H9 (cell line): ENCODE measurements around the gene CRISP3. TPM values are rescaled to one million over a fixed set of nuclear protein-coding genes. Genes with fewer than 3 reads are reported as not detected.

Experiments
- DNase-seq: peaks from one replicate; pipeline ENCODE4 v3.0.0-alpha.2; 2017
- H2AFZ ChIP-seq: one replicate; pipeline ENCODE4 v1.6.1; 2013; ENCODE audit warnings: mild to moderate bottlenecking, low read length, control low read depth, moderate library complexity
- H2AK5ac ChIP-seq: 2 replicates; pipeline ENCODE4 v1.6.1; 2013; ENCODE audit warnings: low read length, control low read depth, mixed read lengths; ENCODE audit not compliant: insufficient read length
- H2BK120ac ChIP-seq: one replicate; pipeline ENCODE4 v1.6.1; 2013; ENCODE audit warnings: low read depth, mild to moderate bottlenecking, low read length, control low read depth, inconsistent platforms; ENCODE audit not compliant: poor library complexity, severe bottlenecking
- H2BK12ac ChIP-seq: 2 replicates; pipeline ENCODE4 v1.6.1; 2013; ENCODE audit warnings: low read length, control low read depth, mixed read lengths, low read depth; ENCODE audit not compliant: insufficient read length
- H2BK15ac ChIP-seq: 2 replicates; pipeline ENCODE4 v1.6.1; 2013; ENCODE audit warnings: low read depth, low read length, control low read depth
- H2BK20ac ChIP-seq: one replicate; pipeline ENCODE4 v1.6.1; 2013; ENCODE audit warnings: low read depth, mild to moderate bottlenecking, low read length, control low read depth, inconsistent platforms; ENCODE audit not compliant: poor library complexity, severe bottlenecking
- H2BK5ac ChIP-seq: 2 replicates; pipeline ENCODE4 v1.6.1; 2013; ENCODE audit warnings: low read length, control low read depth, mixed read lengths; ENCODE audit not compliant: insufficient read length
- H3K14ac ChIP-seq: 2 replicates; pipeline ENCODE4 v1.6.1; 2013; ENCODE audit warnings: low read length, control low read depth; ENCODE audit not compliant: insufficient read depth
- H3K18ac ChIP-seq: 2 replicates; pipeline ENCODE4 v1.6.1; 2013; ENCODE audit warnings: low read depth, mild to moderate bottlenecking, mixed read lengths, low read length, control low read depth; ENCODE audit not compliant: insufficient read length
- H3K23ac ChIP-seq: 2 replicates; pipeline ENCODE4 v1.6.1; 2013; ENCODE audit warnings: low read length, control low read depth, mixed read lengths, low read depth; ENCODE audit not compliant: insufficient read length
- H3K23me2 ChIP-seq: 2 replicates; pipeline ENCODE4 v1.6.1; 2013; ENCODE audit warnings: low read depth, mild to moderate bottlenecking, mixed read lengths, low read length, control low read depth; ENCODE audit not compliant: insufficient read length, poor library complexity, severe bottlenecking
- H3K27ac ChIP-seq: 2 replicates; pipeline ENCODE4 v1.5.1; 2013; ENCODE audit warnings: low read length, control low read depth, mixed read lengths, low read depth; ENCODE audit not compliant: insufficient read length
- H3K27me3 ChIP-seq: 2 replicates; pipeline ENCODE4 v1.6.1; 2013; ENCODE audit warnings: low read length, control low read depth, inconsistent platforms; ENCODE audit not compliant: insufficient read depth
- H3K4ac ChIP-seq: 2 replicates; pipeline ENCODE4 v1.6.1; 2013; ENCODE audit warnings: low read depth, mild to moderate bottlenecking, control low read depth, inconsistent platforms, low read length, moderate library complexity
- H3K4me1 ChIP-seq: 2 replicates; pipeline ENCODE4 v1.6.1; 2013; ENCODE audit warnings: low read length, control low read depth, inconsistent platforms; ENCODE audit not compliant: insufficient read depth
- H3K4me2 ChIP-seq: 2 replicates; pipeline ENCODE4 v1.6.1; 2013; ENCODE audit warnings: low read length, control low read depth, mixed read lengths; ENCODE audit not compliant: insufficient read length, insufficient read depth
- H3K56ac ChIP-seq: 2 replicates; pipeline ENCODE4 v1.6.1; 2013; ENCODE audit warnings: low read depth, mild to moderate bottlenecking, mixed read lengths, low read length, control low read depth; ENCODE audit not compliant: insufficient read length
- H3K79me1 ChIP-seq: 2 replicates; pipeline ENCODE4 v1.6.1; 2013; ENCODE audit warnings: low read depth, mild to moderate bottlenecking, moderate library complexity, low read length, control low read depth, inconsistent platforms; ENCODE audit not compliant: insufficient read depth, poor library complexity, severe bottlenecking
- H3K79me2 ChIP-seq: 2 replicates; pipeline ENCODE4 v1.6.1; 2013; ENCODE audit warnings: low read length, control low read depth, inconsistent platforms; ENCODE audit not compliant: insufficient read depth
- H3K9ac ChIP-seq: 2 replicates; pipeline ENCODE4 v1.6.1; 2013; ENCODE audit warnings: low read length, control low read depth, mixed read lengths; ENCODE audit not compliant: insufficient read length; ENCODE audit errors: extremely low read depth
- H3K9me3 ChIP-seq: one replicate; pipeline ENCODE4 v1.6.1; 2013; ENCODE audit warnings: low read depth, low read length, inconsistent platforms; ENCODE audit not compliant: control insufficient read depth
- H3T11ph ChIP-seq: one replicate; pipeline ENCODE4 v1.6.1; 2013; ENCODE audit warnings: mild to moderate bottlenecking, low read length, control low read depth, inconsistent platforms
- H4K20me1 ChIP-seq: one replicate; pipeline ENCODE4 v1.6.1; 2013; ENCODE audit not compliant: control insufficient read depth, insufficient read length, insufficient read depth
- H4K5ac ChIP-seq: 2 replicates; pipeline ENCODE4 v1.6.1; 2013; ENCODE audit warnings: low read depth, mild to moderate bottlenecking, mixed read lengths, low read length, control low read depth; ENCODE audit not compliant: insufficient read length
- H4K8ac ChIP-seq: replicated peaks from 2 replicates; pipeline ENCODE4 v1.6.1; 2013; ENCODE audit warnings: low read length, control low read depth, mixed read lengths, low read depth; ENCODE audit not compliant: insufficient read length
- H4K91ac ChIP-seq: 2 replicates; pipeline ENCODE4 v1.6.1; 2013; ENCODE audit warnings: low read depth, mild to moderate bottlenecking, moderate library complexity, mixed read lengths, low read length, control low read depth; ENCODE audit not compliant: insufficient read length
- H3K27ac Mint-ChIP-seq, 3 experiments: 2 replicates in 2 of 3; 3 replicates in 1 of 3; pipeline ENCODE4 v1.8.0; 2020 to 2021; ENCODE audit warnings: mixed read lengths in 3 of 3, mild to moderate bottlenecking in 1 of 3, moderate library complexity in 1 of 3
- H3K27me3 Mint-ChIP-seq: 2 replicates; pipeline ENCODE4 v1.8.0; 2021; ENCODE audit warnings: low read depth, mild to moderate bottlenecking, moderate library complexity, mixed read lengths
- H3K36me3 Mint-ChIP-seq, 3 experiments: 2 replicates in 2 of 3; 3 replicates in 1 of 3; pipeline ENCODE4 v1.8.0; 2020 to 2021; ENCODE audit warnings: low read depth in 3 of 3, mixed read lengths in 3 of 3; ENCODE audit not compliant: insufficient read depth in 1 of 3
- H3K4me1 Mint-ChIP-seq, 2 experiments: 2 replicates each; pipeline ENCODE4 v1.8.0; 2020; ENCODE audit warnings: mixed read lengths in 2 of 2
- H3K4me3 Mint-ChIP-seq, 2 experiments: 2 replicates in 1 of 2; 3 replicates in 1 of 2; pipeline ENCODE4 v1.8.0; 2020 to 2021; ENCODE audit warnings: mild to moderate bottlenecking in 2 of 2, mixed read lengths in 2 of 2, moderate library complexity in 1 of 2
- H3K9me3 Mint-ChIP-seq, 2 experiments: 2 replicates in 1 of 2; 3 replicates in 1 of 2; pipeline ENCODE4 v1.8.0; 2020; ENCODE audit warnings: mild to moderate bottlenecking in 2 of 2, mixed read lengths in 2 of 2, moderate library complexity in 1 of 2
- WGBS: extraction: QIAGEN DNeasy Blood & Tissue Kit; methylation state at CpG from one replicate; pipeline ENCODE4 v1.1.7; 2013; ENCODE audit warnings: missing lambda C conversion rate, low lambda C conversion rate, mixed read lengths; ENCODE audit not compliant: insufficient read length; ENCODE audit errors: extremely low coverage; 5-methylcytosine and 5-hydroxymethylcytosine counted together
- long read RNA-seq: library from polyadenylated mRNA; unstranded; transcript quantifications from one replicate; pipeline ENCODE4 v2.0.0, GENCODE V29; 2020
- total RNA-seq: library from RNA; stranded (reverse); gene quantifications from 2 replicates; pipeline ENCODE4 v1.2.1, GENCODE V29; 2021
- TF ChIP-seq, protein P1 (sequence below): fragments of 200-600 bp; sonication (generic); conservative IDR thresholded peaks from 3 replicates; pipeline ENCODE4 v1.8.0; 2021; ENCODE audit warnings: antibody characterized with exemption, mild to moderate bottlenecking

Gene CRISP3
- not detected in 2 replicates for total RNA-seq
- long read RNA-seq: 0 reads

GRCh38 chr6:49744259-49744658, at the start of gene CRISP3:
Gene CRISP3 (minus strand): TSS chr6:49744388. CDS start chr6:49744367, 21 bp downstream.
- Histone ChIP-seq H3K14ac (no peak within 1 kb of the TSS), H4K20me1 (no peaks in the 10 kb centered on the region), H2BK120ac (no peak within 1 kb of the TSS), H3K27me3 (no peaks in the 10 kb centered on the region), H3K9ac (no peak within 1 kb of the TSS), H3K18ac (no peak within 1 kb of the TSS), H3K23ac (no peak within 1 kb of the TSS), H3K9me3 (no peaks in the 10 kb centered on the region), H4K8ac (no peak within 1 kb of the TSS), H3T11ph (no peak within 1 kb of the TSS), H2BK12ac (no peak within 1 kb of the TSS), H3K79me1 (no peaks in the 10 kb centered on the region), H3K4me1 (no peaks in the 10 kb centered on the region), H3K27ac (no peak within 1 kb of the TSS), H2BK5ac (no peak within 1 kb of the TSS), H3K79me2 (no peaks in the 10 kb centered on the region), H3K23me2 (no peaks in the 10 kb centered on the region), H2AFZ (no peak within 1 kb of the TSS), H4K5ac (no peak within 1 kb of the TSS), H3K4me2 (no peak within 1 kb of the TSS), H3K4ac (no peak within 1 kb of the TSS), H3K56ac (no peak within 1 kb of the TSS), H2BK20ac (no peak within 1 kb of the TSS), H2BK15ac (no peak within 1 kb of the TSS), H4K91ac (no peak within 1 kb of the TSS), H2AK5ac (no peak within 1 kb of the TSS)
- WGBS: no CpG with 5 or more reads among the region's 1 CpG
- no peak for DNase-seq
- H3K27ac Mint-ChIP-seq: no peak within 1 kb of the TSS
- H3K36me3 Mint-ChIP-seq: no peaks in the 10 kb centered on the region
- H3K27me3 Mint-ChIP-seq: no peaks in the 10 kb centered on the region; the same call in 1 of the 2 replicates
- H3K4me1 Mint-ChIP-seq: no peaks in the 10 kb centered on the region
- no peak within 1 kb of the TSS for H3K4me3 Mint-ChIP-seq
- TF ChIP-seq, protein P1, sequence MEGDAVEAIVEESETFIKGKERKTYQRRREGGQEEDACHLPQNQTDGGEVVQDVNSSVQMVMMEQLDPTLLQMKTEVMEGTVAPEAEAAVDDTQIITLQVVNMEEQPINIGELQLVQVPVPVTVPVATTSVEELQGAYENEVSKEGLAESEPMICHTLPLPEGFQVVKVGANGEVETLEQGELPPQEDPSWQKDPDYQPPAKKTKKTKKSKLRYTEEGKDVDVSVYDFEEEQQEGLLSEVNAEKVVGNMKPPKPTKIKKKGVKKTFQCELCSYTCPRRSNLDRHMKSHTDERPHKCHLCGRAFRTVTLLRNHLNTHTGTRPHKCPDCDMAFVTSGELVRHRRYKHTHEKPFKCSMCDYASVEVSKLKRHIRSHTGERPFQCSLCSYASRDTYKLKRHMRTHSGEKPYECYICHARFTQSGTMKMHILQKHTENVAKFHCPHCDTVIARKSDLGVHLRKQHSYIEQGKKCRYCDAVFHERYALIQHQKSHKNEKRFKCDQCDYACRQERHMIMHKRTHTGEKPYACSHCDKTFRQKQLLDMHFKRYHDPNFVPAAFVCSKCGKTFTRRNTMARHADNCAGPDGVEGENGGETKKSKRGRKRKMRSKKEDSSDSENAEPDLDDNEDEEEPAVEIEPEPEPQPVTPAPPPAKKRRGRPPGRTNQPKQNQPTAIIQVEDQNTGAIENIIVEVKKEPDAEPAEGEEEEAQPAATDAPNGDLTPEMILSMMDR: no peak
- no peaks in the 10 kb centered on the region for H3K9me3 Mint-ChIP-seq
